DND-41 (cell line): Measurements from ENCODE around the gene ZNF490.
"Not testable (repeated sequence)": the region's sequence is repeated elsewhere in the genome, so short reads cannot be mapped to it uniquely, and the experiment has no call there.

ENCODE experiments used
- EZH2 ChIP-seq: IDR thresholded peaks from 3 replicates; pipeline ENCODE4 v1.6.1; 2012; ENCODE audit warnings: borderline replicate concordance, low read depth, mild to moderate bottlenecking, moderate library complexity, low read length, inconsistent platforms; ENCODE audit not compliant: severe bottlenecking
- TF ChIP-seq, protein P1 (sequence below): IDR thresholded peaks from 2 replicates; pipeline ENCODE4 v1.5.1; 2012; ENCODE audit warnings: borderline replicate concordance, low read length, moderate library complexity, mild to moderate bottlenecking; ENCODE audit not compliant: poor library complexity, severe bottlenecking; ENCODE audit errors: extremely low read depth

DNA sequence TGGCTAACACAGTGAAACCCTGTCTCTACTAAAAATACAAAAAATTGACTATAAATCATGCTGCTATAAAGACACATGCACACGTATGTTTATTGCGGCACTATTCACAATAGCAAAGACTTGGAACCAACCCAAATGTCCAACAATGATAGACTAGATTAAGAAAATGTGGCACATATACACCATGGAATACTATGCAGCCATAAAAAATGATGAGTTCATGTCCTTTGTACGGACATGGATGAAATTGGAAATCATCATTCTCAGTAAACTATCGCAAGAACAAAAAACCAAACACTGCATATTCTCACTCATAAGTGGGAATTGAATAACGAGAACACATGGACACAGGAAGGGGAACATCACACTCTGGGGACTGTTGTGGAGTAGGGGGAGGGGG is 44.2 kb downstream of the ZNF490 start:
- TF ChIP-seq, protein P1, sequence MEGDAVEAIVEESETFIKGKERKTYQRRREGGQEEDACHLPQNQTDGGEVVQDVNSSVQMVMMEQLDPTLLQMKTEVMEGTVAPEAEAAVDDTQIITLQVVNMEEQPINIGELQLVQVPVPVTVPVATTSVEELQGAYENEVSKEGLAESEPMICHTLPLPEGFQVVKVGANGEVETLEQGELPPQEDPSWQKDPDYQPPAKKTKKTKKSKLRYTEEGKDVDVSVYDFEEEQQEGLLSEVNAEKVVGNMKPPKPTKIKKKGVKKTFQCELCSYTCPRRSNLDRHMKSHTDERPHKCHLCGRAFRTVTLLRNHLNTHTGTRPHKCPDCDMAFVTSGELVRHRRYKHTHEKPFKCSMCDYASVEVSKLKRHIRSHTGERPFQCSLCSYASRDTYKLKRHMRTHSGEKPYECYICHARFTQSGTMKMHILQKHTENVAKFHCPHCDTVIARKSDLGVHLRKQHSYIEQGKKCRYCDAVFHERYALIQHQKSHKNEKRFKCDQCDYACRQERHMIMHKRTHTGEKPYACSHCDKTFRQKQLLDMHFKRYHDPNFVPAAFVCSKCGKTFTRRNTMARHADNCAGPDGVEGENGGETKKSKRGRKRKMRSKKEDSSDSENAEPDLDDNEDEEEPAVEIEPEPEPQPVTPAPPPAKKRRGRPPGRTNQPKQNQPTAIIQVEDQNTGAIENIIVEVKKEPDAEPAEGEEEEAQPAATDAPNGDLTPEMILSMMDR = not testable (repeated sequence)
- TF ChIP-seq EZH2 = not testable (repeated sequence)
